Panc1 (cell line): ENCODE measurements around the gene CCDC6.

Experiments used
- CTCF ChIP-seq: fragments of 450-650 bp; IDR thresholded peaks from 2 replicates; pipeline ENCODE4 v1.5.1; 2017; ENCODE audit warnings: mild to moderate bottlenecking
- POLR2AphosphoS5 ChIP-seq: IDR thresholded peaks from 2 replicates; pipeline ENCODE4 v1.6.1; 2012; ENCODE audit warnings: mild to moderate bottlenecking, low read depth, low read length, moderate library complexity
- REST ChIP-seq, 2 experiments: IDR thresholded peaks; 2 replicates each; pipeline ENCODE4 v1.6.1; 2011 to 2012; ENCODE audit warnings: low read depth in 2 of 2, control low read depth in 1 of 2, low read length in 1 of 2, mild to moderate bottlenecking in 1 of 2, moderate library complexity in 1 of 2; ENCODE audit not compliant: insufficient read depth in 1 of 2
- SIN3A ChIP-seq: IDR thresholded peaks from 2 replicates; pipeline ENCODE4 v1.6.1; 2012; ENCODE audit warnings: low read depth, mild to moderate bottlenecking, low read length, moderate library complexity, borderline replicate concordance; ENCODE audit not compliant: insufficient read depth
- TCF7L2 ChIP-seq: IDR thresholded peaks from 2 replicates; pipeline ENCODE4 v1.6.1; 2011; ENCODE audit warnings: mild to moderate bottlenecking, low read depth, low read length, inconsistent platforms

GRCh38 chr10:59847888-59848287 lies 58.5 kb downstream of the CCDC6 start:
- TF ChIP-seq CTCF (no peak), POLR2AphosphoS5 (no peak), TCF7L2 (no peak), REST (IDR thresholded peaks at IDR 0.05; ENCODE audit: insufficient read depth in 1 of 2, low read depth in 2 of 2, low read length in 1 of 2) (no peak), SIN3A (no peak)
